T follicular helper cell (primary cell): ENCODE data around the gene TAF11.
"Not testable (repeated sequence)": the region's sequence is repeated elsewhere in the genome, so short reads cannot be mapped to it uniquely, and the experiment has no call there.

ENCODE experiments used
- DNase-seq: peaks from one replicate; pipeline ENCODE4 v3.0.0-alpha.2; 2020; ENCODE audit warnings: low read depth
- total RNA-seq, 2 experiments: gene quantifications; one replicate each; lab custom pipeline; 2026; lab: John Stamatoyannopoulos, UW

The TAF11 gene
- total RNA-seq, result 49.0 to 51.4 reads per million in 2 experiments

- peak; percentile 87 for DNase-seq
These were observed at the start of gene TAF11 for GRCh38 chr6:34887753-34888513. TSS of gene TAF11 (minus strand) at chr6:34888042. CDS start at chr6:34887957, 85 bp downstream.

- no peak for DNase-seq
These were observed 46.7 kb upstream of the TAF11 start for GRCh38 chr6:34934516-34934915.

GRCh38 chr6:34932202-34932601 is 44.4 kb upstream of the TAF11 start:
- not testable (repeated sequence) for DNase-seq

- DNase-seq, result no peak
These were observed 42.4 kb upstream of the TAF11 start for GRCh38 chr6:34930221-34930620.

GRCh38 chr6:34929241-34929978 is 41.6 kb upstream of the TAF11 start:
- no peak for DNase-seq

GRCh38 chr6:34928695-34929094 is 40.9 kb upstream of the TAF11 start:
- DNase-seq, result no peak

GRCh38 chr6:34928220-34928619 is 40.4 kb upstream of the TAF11 start:
- no peak for DNase-seq

GRCh38 chr6:34926655-34927054 is 38.8 kb upstream of the TAF11 start:
- DNase-seq, result no peak

GRCh38 chr6:34924831-34925625 is 37.2 kb upstream of the TAF11 start:
- no peak for DNase-seq

GRCh38 chr6:34922177-34922663 is 34.4 kb upstream of the TAF11 start:
- no peak for DNase-seq

GRCh38 chr6:34920097-34920496 is 32.3 kb upstream of the TAF11 start:
- DNase-seq, result no peak

GRCh38 chr6:34919651-34920050 is 31.8 kb upstream of the TAF11 start:
- no peak for DNase-seq

GRCh38 chr6:34917626-34918285 is 29.9 kb upstream of the TAF11 start:
- no peak for DNase-seq

- no peak for DNase-seq
These were observed 28.6 kb upstream of the TAF11 start for GRCh38 chr6:34916348-34916967.

GRCh38 chr6:34914358-34914757 is 26.5 kb upstream of the TAF11 start:
- DNase-seq, result no peak

- no peak for DNase-seq
These were observed 25.0 kb upstream of the TAF11 start for GRCh38 chr6:34912715-34913464.

GRCh38 chr6:34911822-34912221 is 24.0 kb upstream of the TAF11 start:
- no peak for DNase-seq

- DNase-seq, result no peak
These were observed 21.6 kb upstream of the TAF11 start for GRCh38 chr6:34909320-34909883.

GRCh38 chr6:34908194-34908593 is 20.4 kb upstream of the TAF11 start:
- DNase-seq, result no peak

GRCh38 chr6:34906826-34907225 is 19.0 kb upstream of the TAF11 start:
- no peak for DNase-seq
